AG08396 (cell line): ENCODE results near the gene MPPED1.

Experiments
- DNase-seq: peaks from one replicate; pipeline ENCODE4 v3.0.0; 2012; ENCODE audit warnings: low spot score, mixed read lengths

Gene MPPED1

GRCh38 chr22:43431808-43432554, 20.2 kb downstream of the MPPED1 start:
- DNase-seq: no peak

GRCh38 chr22:43432883-43433415, 21.1 kb downstream of the MPPED1 start:
- no peak for DNase-seq

- DNase-seq: no peak
Observed at GRCh38 chr22:43433451-43434274, 21.8 kb downstream of the MPPED1 start.

GRCh38 chr22:43434275-43434927, 22.6 kb downstream of the MPPED1 start:
- no peak for DNase-seq

GRCh38 chr22:43434928-43435311, 23.1 kb downstream of the MPPED1 start:
- DNase-seq: no peak

- no peak for DNase-seq
Observed at GRCh38 chr22:43435851-43436811, 24.3 kb downstream of the MPPED1 start.

GRCh38 chr22:43436868-43437267, 25.1 kb downstream of the MPPED1 start:
- DNase-seq: no peak

- no peak for DNase-seq
Observed at GRCh38 chr22:43437871-43438475, 26.2 kb downstream of the MPPED1 start.

GRCh38 chr22:43438666-43439347, 27.0 kb downstream of the MPPED1 start:
- DNase-seq: no peak

- no peak for DNase-seq
Observed at GRCh38 chr22:43439368-43440103, 27.7 kb downstream of the MPPED1 start.

GRCh38 chr22:43440104-43440387, 28.2 kb downstream of the MPPED1 start:
- DNase-seq: no peak

- DNase-seq: no peak
Observed at GRCh38 chr22:43440556-43440955, 28.7 kb downstream of the MPPED1 start.

- no peak for DNase-seq
Observed at GRCh38 chr22:43441216-43441615, 29.4 kb downstream of the MPPED1 start.

GRCh38 chr22:43441751-43442150, 29.9 kb downstream of the MPPED1 start:
- no peak for DNase-seq

- DNase-seq: no peak
Observed at GRCh38 chr22:43442386-43443151, 30.8 kb downstream of the MPPED1 start.

GRCh38 chr22:43443152-43443471, 31.3 kb downstream of the MPPED1 start:
- DNase-seq: no peak

GRCh38 chr22:43446037-43446803, 34.4 kb downstream of the MPPED1 start:
- no peak for DNase-seq

GRCh38 chr22:43446916-43447315, 35.1 kb downstream of the MPPED1 start:
- DNase-seq: no peak

GRCh38 chr22:43447380-43447779, 35.6 kb downstream of the MPPED1 start:
- DNase-seq: no peak
